IPS-NIHi7 (cell line): ENCODE data around the gene PLA2G2C.
"Not testable (repeated sequence)": the region's sequence is repeated elsewhere in the genome, so short reads cannot be mapped to it uniquely, and the experiment has no call there.

ENCODE experiments used
- DNase-seq: peaks from one replicate; pipeline ENCODE4 v3.0.0; 2012; ENCODE audit warnings: mixed read lengths; ENCODE audit errors: extremely low spot score

PLA2G2C gene

DNA sequence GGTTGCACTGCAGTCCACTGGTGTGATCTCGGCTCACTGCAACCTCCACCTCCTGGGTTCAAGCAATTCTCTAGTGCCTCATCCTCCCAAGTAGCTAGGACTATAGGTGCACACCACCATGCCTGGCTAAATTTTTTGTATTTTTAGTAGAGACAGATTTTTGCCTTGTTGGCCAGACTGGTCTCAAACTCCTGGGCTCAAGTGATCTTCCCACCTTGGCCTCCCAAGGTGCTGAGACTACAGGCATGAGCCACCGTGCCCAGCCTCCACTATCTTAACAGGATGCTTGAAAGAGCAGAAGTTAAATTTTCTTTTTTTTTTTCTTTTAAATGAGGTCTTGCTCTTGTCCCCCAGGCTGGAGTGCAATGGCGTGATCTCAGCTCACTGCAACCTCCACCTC, 55.8 kb downstream of the PLA2G2C start:
- DNase-seq: not testable (repeated sequence)

- DNase-seq: no peak
Observed at GRCh38 chr1:20126806-20127440, 59.4 kb downstream of the PLA2G2C start.

DNA sequence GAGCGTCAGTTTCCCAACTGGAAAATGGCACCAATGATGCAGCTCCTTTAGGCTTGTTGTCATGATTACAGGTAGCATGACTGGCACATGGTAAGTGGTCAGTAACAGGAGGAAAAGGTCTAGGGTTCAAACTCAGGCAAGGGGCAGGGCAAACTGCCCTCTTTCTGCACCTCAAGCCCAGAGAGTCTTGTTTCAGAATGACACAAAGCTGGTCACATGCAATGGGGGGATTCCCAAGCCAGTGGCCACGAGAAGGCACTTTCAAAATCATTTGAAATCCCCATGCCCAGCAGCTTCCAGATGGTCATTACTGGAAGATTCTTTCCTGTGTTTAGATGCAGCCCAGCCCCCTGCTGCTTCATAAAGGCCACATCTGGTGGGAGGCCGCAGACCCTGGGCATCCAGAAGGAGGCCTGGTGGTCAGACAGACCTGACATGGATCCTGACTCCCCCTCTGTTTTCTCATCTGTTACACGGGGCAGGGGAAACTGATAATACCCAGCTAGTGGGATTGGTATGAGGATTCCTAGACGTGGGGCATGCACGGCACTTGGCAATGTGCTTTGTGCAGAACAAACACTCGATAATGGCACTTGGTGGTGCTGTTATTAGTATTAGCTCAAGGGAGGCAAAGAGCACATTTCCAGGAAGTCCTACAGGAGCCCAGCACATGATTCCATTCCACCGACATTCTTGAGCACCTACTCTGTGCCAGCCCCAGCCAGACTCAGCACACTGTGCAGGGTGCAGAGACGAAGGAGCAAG, 60.1 kb downstream of the PLA2G2C start:
- DNase-seq: no peak

GRCh38 chr1:20125100-20125499, 61.2 kb downstream of the PLA2G2C start:
- DNase-seq: no peak

DNA sequence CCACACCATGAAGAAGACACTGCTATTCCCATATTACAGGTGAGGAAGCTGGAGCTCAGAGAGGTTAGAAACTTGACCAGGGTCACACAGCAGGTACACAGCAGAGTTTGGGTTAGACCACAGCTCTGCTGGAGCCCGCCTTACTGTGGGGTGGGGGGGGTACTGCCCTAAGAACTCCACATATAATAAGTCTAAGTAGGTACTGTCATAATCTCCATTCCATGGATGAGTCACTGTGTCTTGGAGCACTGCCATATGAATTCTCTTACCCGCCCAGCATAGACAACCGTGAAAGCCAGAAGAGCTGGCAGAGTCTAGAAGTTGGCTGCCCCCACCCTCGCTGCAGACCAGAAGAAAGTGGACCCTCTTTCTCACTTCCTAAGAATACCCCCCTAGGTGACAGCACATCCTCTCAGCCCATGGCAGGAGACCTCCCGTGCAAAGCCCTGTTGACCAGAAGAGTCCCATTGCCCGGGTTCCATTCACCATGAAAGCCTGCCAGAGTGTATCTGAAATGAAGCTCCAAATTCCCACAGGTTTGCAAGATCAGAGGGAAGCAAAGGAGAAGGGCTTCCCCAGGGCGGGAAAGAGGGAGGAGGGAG, 61.8 kb downstream of the PLA2G2C start:
- DNase-seq: no peak

DNA sequence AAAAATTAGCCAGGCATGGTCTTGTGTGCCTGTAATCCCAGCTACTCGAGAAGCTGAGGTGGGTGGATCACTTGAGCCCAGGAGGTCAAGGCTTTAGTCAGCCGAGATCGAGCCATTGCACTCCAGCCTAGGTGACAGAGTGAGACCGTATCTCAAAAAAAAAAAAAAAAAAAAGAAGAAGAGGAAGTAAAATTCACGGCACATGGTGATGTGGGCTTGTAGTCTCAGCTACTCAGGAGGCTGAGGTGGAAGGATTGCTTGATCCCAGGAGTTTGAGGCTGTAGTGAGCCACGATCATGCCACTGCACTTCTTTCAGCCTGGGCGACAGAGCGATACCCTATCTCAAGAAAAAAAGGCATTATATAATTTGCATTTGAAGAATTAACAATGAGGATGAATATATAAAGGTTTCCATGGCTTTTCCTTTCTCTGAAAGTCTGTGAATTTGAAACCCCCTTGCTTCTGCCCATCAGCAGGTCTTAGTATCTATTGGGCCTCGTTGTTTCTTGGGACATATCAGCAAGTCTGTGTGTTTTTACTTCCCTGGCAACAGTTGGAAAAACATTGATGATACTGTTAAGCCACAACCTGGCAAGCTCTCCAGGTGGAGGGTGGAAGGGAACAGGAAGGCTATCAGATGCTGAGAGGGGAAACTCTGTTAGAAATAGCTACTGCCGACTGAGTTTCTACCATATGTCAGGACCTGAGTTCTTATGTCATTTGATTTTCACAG, 62.4 kb downstream of the PLA2G2C start:
- DNase-seq: no peak

- no peak for DNase-seq
Observed at GRCh38 chr1:20120796-20121195, 65.5 kb downstream of the PLA2G2C start.

GRCh38 chr1:20119347-20119746, 67.0 kb downstream of the PLA2G2C start, which contains the start of gene PLA2G2D:
TSS of gene PLA2G2D (minus strand) at chr1:20119536. CDS start at chr1:20119498, 38 bp downstream.
- no peak for DNase-seq

GRCh38 chr1:20117236-20117635, 69.1 kb downstream of the PLA2G2C start:
- no peak for DNase-seq

GRCh38 chr1:20115916-20116315, 70.4 kb downstream of the PLA2G2C start:
- DNase-seq: no peak

DNA sequence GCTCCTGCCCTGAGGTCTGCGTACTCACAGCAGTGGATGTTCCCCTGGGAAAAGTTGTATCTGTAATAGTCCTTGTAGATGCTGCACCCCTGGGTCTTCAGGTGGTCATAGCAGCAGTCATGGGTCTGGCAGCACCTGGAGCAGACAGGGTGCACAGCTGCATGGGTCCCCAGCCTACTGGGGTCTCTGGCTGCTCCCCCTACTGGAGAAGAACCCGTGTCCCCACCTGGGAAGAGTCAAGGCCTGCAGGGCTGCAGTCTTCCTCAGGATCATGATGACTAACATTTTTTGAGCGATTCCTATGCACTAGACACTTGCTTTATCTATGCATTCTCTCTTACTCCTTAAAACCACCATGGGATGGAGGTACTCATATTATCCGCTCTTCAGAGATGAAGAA, 70.8 kb downstream of the PLA2G2C start:
- peak; percentile 37 for DNase-seq

- DNase-seq: no peak
Observed at GRCh38 chr1:20114021-20114648, 72.2 kb downstream of the PLA2G2C start.
